Esophagus muscularis mucosa (tissue), 3 donors: ENCODE results near the gene OBSCN.

Source experiments
- POLR2A ChIP-seq: fragments of 450-650 bp; IDR thresholded peaks from one replicate; pipeline ENCODE4 v1.6.1; 2017; ENCODE audit warnings: antibody characterized with exemption, moderate library complexity, mild to moderate bottlenecking, low read depth
- TF ChIP-seq, protein P1 (sequence below), 3 experiments: fragments of 200-600 bp in 2 of 3; fragments of 450-650 bp in 1 of 3; sonication (generic) in 2 of 3; IDR thresholded peaks; one replicate each; pipeline ENCODE4 v1.5.1; 2017 to 2019; ENCODE audit warnings: antibody characterized with exemption in 3 of 3, mild to moderate bottlenecking in 2 of 3, moderate library complexity in 1 of 3

GRCh38 chr1:228219245-228219961 lies 11.6 kb downstream of the OBSCN start:
- TF ChIP-seq, protein P1, sequence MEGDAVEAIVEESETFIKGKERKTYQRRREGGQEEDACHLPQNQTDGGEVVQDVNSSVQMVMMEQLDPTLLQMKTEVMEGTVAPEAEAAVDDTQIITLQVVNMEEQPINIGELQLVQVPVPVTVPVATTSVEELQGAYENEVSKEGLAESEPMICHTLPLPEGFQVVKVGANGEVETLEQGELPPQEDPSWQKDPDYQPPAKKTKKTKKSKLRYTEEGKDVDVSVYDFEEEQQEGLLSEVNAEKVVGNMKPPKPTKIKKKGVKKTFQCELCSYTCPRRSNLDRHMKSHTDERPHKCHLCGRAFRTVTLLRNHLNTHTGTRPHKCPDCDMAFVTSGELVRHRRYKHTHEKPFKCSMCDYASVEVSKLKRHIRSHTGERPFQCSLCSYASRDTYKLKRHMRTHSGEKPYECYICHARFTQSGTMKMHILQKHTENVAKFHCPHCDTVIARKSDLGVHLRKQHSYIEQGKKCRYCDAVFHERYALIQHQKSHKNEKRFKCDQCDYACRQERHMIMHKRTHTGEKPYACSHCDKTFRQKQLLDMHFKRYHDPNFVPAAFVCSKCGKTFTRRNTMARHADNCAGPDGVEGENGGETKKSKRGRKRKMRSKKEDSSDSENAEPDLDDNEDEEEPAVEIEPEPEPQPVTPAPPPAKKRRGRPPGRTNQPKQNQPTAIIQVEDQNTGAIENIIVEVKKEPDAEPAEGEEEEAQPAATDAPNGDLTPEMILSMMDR (IDR thresholded peaks at IDR 0.05): no peak
- TF ChIP-seq POLR2A: no peak
